HUES6 (cell line): ENCODE measurements around the gene LARGE1.

ENCODE experiments used
- H3K27ac ChIP-seq: 2 replicates; pipeline ENCODE4 v1.7.0; 2013; ENCODE audit warnings: low read depth, mild to moderate bottlenecking, low read length, inconsistent platforms
- H3K27me3 ChIP-seq: 2 replicates; pipeline ENCODE4 v1.6.1; 2013; ENCODE audit warnings: low read length; ENCODE audit not compliant: control insufficient read depth, insufficient read depth
- H3K36me3 ChIP-seq: 2 replicates; pipeline ENCODE4 v1.6.1; 2013; ENCODE audit warnings: low read length; ENCODE audit not compliant: control insufficient read depth, insufficient read depth
- H3K4me1 ChIP-seq: 2 replicates; pipeline ENCODE4 v1.6.1; 2013; ENCODE audit warnings: low read length; ENCODE audit not compliant: control insufficient read depth, insufficient read depth
- H3K4me3 ChIP-seq: 2 replicates; pipeline ENCODE4 v1.5.1; 2013; ENCODE audit warnings: low read depth, low read length
- H3K9ac ChIP-seq: one replicate; pipeline ENCODE4 v1.6.1; 2013; ENCODE audit warnings: mild to moderate bottlenecking, low read length
- H3K9me3 ChIP-seq: 2 replicates; pipeline ENCODE4 v1.6.1; 2013; ENCODE audit warnings: low read depth, low read length; ENCODE audit not compliant: control insufficient read depth, insufficient read depth

The LARGE1 gene

GRCh38 chr22:33260498-33260897 is 659.8 kb downstream of the LARGE1 start:
- Histone ChIP-seq H3K27ac (no peak overlapping the region), H3K27me3 (no peaks in the 10 kb centered on the region), H3K9me3 (no peaks in the 10 kb centered on the region), H3K9ac (no peak overlapping the region), H3K36me3 (no peaks in the 10 kb centered on the region), H3K4me3 (no peak overlapping the region), H3K4me1 (no peaks in the 10 kb centered on the region; the same call in 1 of the 2 replicates)

- H3K4me3 ChIP-seq, result no peak overlapping the region
- H3K36me3 ChIP-seq, result no peaks in the 10 kb centered on the region
- H3K9me3 ChIP-seq, result no peaks in the 10 kb centered on the region
- no peak overlapping the region for H3K27ac ChIP-seq
- H3K9ac ChIP-seq, result no peak overlapping the region
- H3K27me3 ChIP-seq, result peaks cover 6% of the 10 kb centered on the region; the same call in 1 of the 2 replicates
- H3K4me1 ChIP-seq, result no peaks in the 10 kb centered on the region; the same call in 1 of the 2 replicates
Measured at GRCh38 chr22:33255791-33256190, 664.5 kb downstream of the LARGE1 start.

DNA sequence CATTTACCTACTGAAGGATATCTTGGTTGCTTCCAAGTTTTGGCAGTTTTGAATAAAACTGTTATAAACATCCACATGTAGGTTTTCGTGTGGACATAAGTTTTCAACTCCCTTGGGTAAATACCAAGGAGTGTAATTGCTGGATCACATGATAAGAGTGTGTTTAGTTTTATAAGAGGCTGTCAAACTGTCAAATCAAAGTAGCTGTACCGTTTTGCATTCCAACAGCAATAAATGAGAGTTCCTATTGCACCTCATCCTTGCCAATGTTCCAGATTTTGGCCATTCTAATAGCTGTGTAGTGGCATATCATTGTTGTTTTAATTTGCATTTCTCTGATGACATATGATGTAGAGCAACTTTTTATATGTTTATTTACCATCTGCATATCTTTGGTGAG is 671.3 kb downstream of the LARGE1 start:
- Histone ChIP-seq H3K9ac (no peak overlapping the region), H3K9me3 (peaks cover 2% of the 10 kb centered on the region; the same call in 1 of the 2 replicates), H3K27ac (no peak overlapping the region), H3K36me3 (no peaks in the 10 kb centered on the region), H3K4me3 (no peak overlapping the region), H3K27me3 (peaks cover 33% of the 10 kb centered on the region), H3K4me1 (no peaks in the 10 kb centered on the region)

GRCh38 chr22:33247758-33248157 is 672.5 kb downstream of the LARGE1 start:
- H3K4me3 ChIP-seq, result no peak overlapping the region
- peaks cover 2% of the 10 kb centered on the region; the same call in 1 of the 2 replicates for H3K9me3 ChIP-seq
- H3K27me3 ChIP-seq, result peaks cover 33% of the 10 kb centered on the region
- no peak overlapping the region for H3K9ac ChIP-seq
- H3K4me1 ChIP-seq, result no peaks in the 10 kb centered on the region
- H3K27ac ChIP-seq, result no peak overlapping the region
- no peaks in the 10 kb centered on the region for H3K36me3 ChIP-seq

DNA sequence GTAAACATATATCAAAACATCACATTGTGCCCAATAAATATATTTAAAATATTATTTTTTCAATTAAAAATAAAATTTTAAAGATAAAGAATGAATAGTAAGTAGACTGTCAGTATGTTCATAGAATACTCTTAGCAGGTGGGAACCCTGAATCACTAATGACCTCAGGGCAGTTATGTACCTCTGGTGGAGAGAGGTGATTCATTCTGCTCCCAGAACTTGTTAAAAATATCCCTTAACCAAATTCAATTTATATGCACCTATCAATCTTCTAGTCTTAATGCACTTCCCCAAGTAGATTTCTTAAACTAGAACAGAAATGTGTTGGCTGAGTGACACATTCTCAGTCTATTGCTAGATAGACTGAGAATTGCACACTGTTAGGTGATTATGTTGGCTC is 678.2 kb downstream of the LARGE1 start:
- H3K27me3 ChIP-seq, result peaks cover 10% of the 10 kb centered on the region; the same call in 1 of the 2 replicates
- H3K9me3 ChIP-seq, result peaks cover 2% of the 10 kb centered on the region; the same call in 1 of the 2 replicates
- H3K36me3 ChIP-seq, result no peaks in the 10 kb centered on the region
- no peaks in the 10 kb centered on the region for H3K4me1 ChIP-seq
- H3K27ac ChIP-seq, result no peak overlapping the region
- no peak overlapping the region for H3K4me3 ChIP-seq
- H3K9ac ChIP-seq, result no peak overlapping the region

DNA sequence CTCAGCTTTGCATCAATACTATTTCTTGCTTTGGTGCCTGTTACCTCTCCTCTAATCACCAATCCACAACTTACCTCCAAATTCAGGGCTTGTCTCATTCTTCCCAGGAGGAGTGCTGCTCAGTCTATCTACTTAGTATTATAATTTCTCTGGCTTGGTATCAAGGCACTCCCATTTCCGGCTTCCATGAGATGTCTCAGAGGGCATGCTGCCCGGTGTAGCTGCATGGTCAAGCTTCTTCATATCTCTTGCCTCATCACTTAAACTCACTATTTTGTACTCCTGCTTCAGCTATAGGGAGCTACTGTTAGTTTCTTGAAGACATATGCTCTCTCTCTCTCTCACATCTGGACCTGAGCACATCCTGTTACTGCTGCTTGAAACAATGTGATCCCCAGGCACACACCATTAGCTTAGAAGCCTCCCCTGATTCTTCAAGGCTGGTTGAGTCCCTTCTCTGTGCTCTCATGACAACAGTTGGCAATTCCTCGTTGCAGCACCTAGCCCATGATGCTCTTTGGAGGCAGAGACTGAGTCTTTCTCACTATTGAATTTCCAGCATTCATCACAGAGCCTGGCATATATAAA is 679.3 kb downstream of the LARGE1 start:
- peaks cover 20% of the 10 kb centered on the region for H3K27me3 ChIP-seq
- no peak overlapping the region for H3K27ac ChIP-seq
- H3K4me3 ChIP-seq, result no peak overlapping the region
- H3K36me3 ChIP-seq, result no peaks in the 10 kb centered on the region
- H3K9ac ChIP-seq, result no peak overlapping the region
- H3K9me3 ChIP-seq, result peaks cover 2% of the 10 kb centered on the region; the same call in 1 of the 2 replicates
- no peaks in the 10 kb centered on the region for H3K4me1 ChIP-seq

DNA sequence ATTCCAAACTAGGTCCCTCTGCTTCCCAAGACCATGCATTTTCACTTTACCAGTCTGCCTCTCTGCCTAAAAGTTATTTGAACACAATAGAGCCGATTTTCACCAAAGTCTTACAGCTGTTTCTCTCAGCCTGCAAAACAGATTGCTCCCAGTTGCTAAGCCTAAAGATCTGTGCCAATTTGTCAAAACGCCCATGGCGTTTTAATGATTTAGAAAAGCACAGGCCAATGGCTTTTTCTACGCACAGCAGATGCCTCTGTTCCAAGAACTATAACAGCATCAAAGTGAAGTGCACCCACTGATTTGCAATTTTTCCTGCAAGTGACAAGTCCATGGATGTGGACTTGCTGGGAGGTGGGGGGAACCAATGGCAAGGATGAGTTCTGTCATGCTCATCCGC is 688.2 kb downstream of the LARGE1 start:
- Histone ChIP-seq H3K9ac (no peak overlapping the region), H3K27me3 (peaks cover 10% of the 10 kb centered on the region), H3K4me3 (no peak overlapping the region), H3K4me1 (no peaks in the 10 kb centered on the region), H3K27ac (no peak overlapping the region), H3K36me3 (no peaks in the 10 kb centered on the region), H3K9me3 (peaks cover 39% of the 10 kb centered on the region)

DNA sequence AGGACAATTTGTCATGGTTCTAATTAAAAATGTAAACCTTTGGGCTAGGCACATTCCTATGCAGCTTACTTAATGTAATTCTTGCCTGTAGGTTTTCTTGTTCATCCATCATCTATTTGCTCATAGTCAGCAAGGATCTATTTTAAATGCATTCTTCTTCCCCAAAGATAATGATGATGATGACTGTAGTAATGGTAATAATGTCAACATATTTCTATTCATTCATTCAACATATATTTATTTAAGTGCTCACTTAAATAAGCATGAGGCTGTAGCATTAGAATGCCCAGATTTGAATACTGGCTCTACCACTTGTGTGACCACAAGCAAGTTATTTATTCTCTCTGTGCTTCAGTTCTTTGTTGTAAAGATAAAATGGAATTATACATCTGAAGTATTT is 692.5 kb downstream of the LARGE1 start:
- Histone ChIP-seq H3K9ac (no peak overlapping the region), H3K9me3 (peaks cover 35% of the 10 kb centered on the region), H3K4me3 (no peak overlapping the region), H3K36me3 (no peaks in the 10 kb centered on the region), H3K4me1 (no peaks in the 10 kb centered on the region), H3K27ac (no peak overlapping the region), H3K27me3 (peaks cover 7% of the 10 kb centered on the region; the same call in 1 of the 2 replicates)

GRCh38 chr22:33224841-33225240 is 695.4 kb downstream of the LARGE1 start:
- Histone ChIP-seq H3K27ac (no peak overlapping the region), H3K9ac (no peak overlapping the region), H3K4me1 (no peaks in the 10 kb centered on the region), H3K4me3 (no peak overlapping the region), H3K9me3 (peaks cover 23% of the 10 kb centered on the region), H3K36me3 (no peaks in the 10 kb centered on the region), H3K27me3 (peaks cover 12% of the 10 kb centered on the region)
